Colon (tissue), 2 donors: ENCODE measurements around the gene APOBEC2.
A peak's percentile ranks its signal among the peaks of the same experiment; 100 is the strongest.

ENCODE experiments used
- FAIRE-seq: peaks from 2 replicates; lab custom pipeline; 2012; peaks lifted over from hg19 to GRCh38; lab: Jason Lieb, UNC
- donor health status: control.
- donor health status: control.

APOBEC2 gene

GRCh38 chr6:41061196-41061726 is 8.3 kb downstream of the APOBEC2 start:
- no peak for FAIRE-seq

- FAIRE-seq = no peak
These were observed 9.1 kb downstream of the APOBEC2 start for GRCh38 chr6:41062056-41062455.

GRCh38 chr6:41063884-41064285 is 10.9 kb downstream of the APOBEC2 start:
- no peak for FAIRE-seq

- FAIRE-seq = no peak
These were observed 11.8 kb downstream of the APOBEC2 start for GRCh38 chr6:41064841-41065240.

- no peak for FAIRE-seq
These were observed 12.6 kb downstream of the APOBEC2 start for GRCh38 chr6:41065550-41066026.

GRCh38 chr6:41066867-41067304 is 13.9 kb downstream of the APOBEC2 start:
- no peak for FAIRE-seq

GRCh38 chr6:41071501-41071922 is 18.5 kb downstream of the APOBEC2 start:
- FAIRE-seq = peak; percentile 62

GRCh38 chr6:41071923-41072835 is 19.2 kb downstream of the APOBEC2 start, which contains the start of gene OARD1:
OARD1 (minus strand) TSS chr6:41072356; CDS start chr6:41071634, 722 bp downstream.
- FAIRE-seq = no peak

- peak; percentile 97 for FAIRE-seq
These were observed 19.8 kb downstream of the APOBEC2 start, which contains the start of gene NFYA for GRCh38 chr6:41072836-41073202. NFYA (plus strand) TSS chr6:41072974; CDS start chr6:41079090, 6,116 bp downstream.

- no peak for FAIRE-seq
These were observed 20.4 kb downstream of the APOBEC2 start for GRCh38 chr6:41073203-41073967.

- no peak for FAIRE-seq
These were observed 21.1 kb downstream of the APOBEC2 start for GRCh38 chr6:41073968-41074691.

- FAIRE-seq = no peak
These were observed 21.9 kb downstream of the APOBEC2 start for GRCh38 chr6:41074692-41075436.

- no peak for FAIRE-seq
These were observed 22.9 kb downstream of the APOBEC2 start for GRCh38 chr6:41075651-41076626.

- no peak for FAIRE-seq
These were observed 24.5 kb downstream of the APOBEC2 start for GRCh38 chr6:41077536-41077935.

GRCh38 chr6:41078101-41078500 is 25.1 kb downstream of the APOBEC2 start:
- FAIRE-seq = no peak

GRCh38 chr6:41079080-41079479 is 26.1 kb downstream of the APOBEC2 start:
- FAIRE-seq = no peak

- no peak for FAIRE-seq
These were observed 27.6 kb downstream of the APOBEC2 start for GRCh38 chr6:41080621-41081020.

GRCh38 chr6:41083072-41083471 is 30.1 kb downstream of the APOBEC2 start:
- FAIRE-seq = no peak

- FAIRE-seq = no peak
These were observed 32.2 kb downstream of the APOBEC2 start for GRCh38 chr6:41085182-41085581.

GRCh38 chr6:41088451-41088850 is 35.4 kb downstream of the APOBEC2 start:
- FAIRE-seq = no peak
